NT2/D1 (cell line): Measurements from ENCODE around the gene AUH.

Experiments used
- SUZ12 ChIP-seq: IDR thresholded peaks from 2 replicates; pipeline ENCODE4 v1.6.1; 2011; ENCODE audit not compliant: insufficient read length, insufficient read depth; ENCODE audit errors: extremely low read depth
- YY1 ChIP-seq: IDR thresholded peaks from 2 replicates; pipeline ENCODE4 v1.6.1; 2011; ENCODE audit not compliant: insufficient read length, insufficient read depth
- ZNF274 ChIP-seq: IDR thresholded peaks from 2 replicates; pipeline ENCODE4 v1.6.1; 2011; ENCODE audit warnings: mild to moderate bottlenecking, low read depth, low read length

- TF ChIP-seq ZNF274 = no peak
- no peak for TF ChIP-seq YY1
- no peak for TF ChIP-seq SUZ12
Observed at GRCh38 chr9:91384954-91385353, 23.2 kb upstream of the AUH start.
